Measurements from ENCODE around the gene PSMG3. TPM values are rescaled to one million over a fixed set of nuclear protein-coding genes. Genes with fewer than 3 reads are reported as not detected.

Gene PSMG3
- total and polyA plus RNA-seq, 2 donors (not counting 3 experiments of a cell fraction or from before 2014, with no cell fraction given): 25.5 to 49.7 TPM

GRCh38 chr7:1585142-1585981 lies 15.5 kb upstream of the PSMG3 start:
- Histone ChIP-seq H3K4me3 (replicated peaks in 1 of 3; ENCODE audit: insufficient read depth in 1 of 3, low read depth in 1 of 3, low read length in 3 of 3) (no peak overlapping the region), H3K4me1 (ENCODE audit: control insufficient read depth, extremely low read depth, insufficient read depth, low read length) (no peaks in the 10 kb centered on the region), H3K9ac (replicated peaks; ENCODE audit: extremely low read depth, insufficient read depth, low read length) (no peak overlapping the region), H4K20me1 (replicated peaks; ENCODE audit: control insufficient read depth, extremely low read depth, insufficient read depth, low read length) (no peaks in the 10 kb centered on the region), H3K27me3 (ENCODE audit: control insufficient read depth in 2 of 2, insufficient read depth in 2 of 2, low read length in 2 of 2) (peaks cover 0 to 2% of the 10 kb centered on the region in 2 experiments), H3K79me2 (ENCODE audit: control insufficient read depth, insufficient read depth, low read length) (no peaks in the 10 kb centered on the region), H3K36me3 (ENCODE audit: control insufficient read depth in 2 of 2, extremely low read depth in 1 of 2, insufficient read depth in 2 of 2, low read length in 2 of 2) (no peaks in the 10 kb centered on the region), H3K9me3 (replicated peaks; ENCODE audit: control insufficient read depth, insufficient read depth, low read length) (no peaks in the 10 kb centered on the region), H3K4me2 (ENCODE audit: insufficient read depth, low read length) (no peak overlapping the region), H3K27ac (ENCODE audit: insufficient read depth, low read depth, low read length) (no peak overlapping the region), H3K9me1 (replicated peaks; ENCODE audit: control insufficient read depth, extremely low read depth, insufficient read depth, low read length) (no peaks in the 10 kb centered on the region), H2AFZ (ENCODE audit: low read depth, low read length) (no peak overlapping the region)
- intact Hi-C loops (cut with micrococcal nuclease) (no loop called here), dilution Hi-C loops (cut with MboI; ENCODE audit: extremely low pct_ligation_motif_present, low sequenced_read_pairs) (no loop called here)
- FAIRE-seq (no peak), DNase-seq (ENCODE audit: low read depth, low spot score) (no peak)
- TF ChIP-seq FOS (IDR thresholded peaks at IDR 0.05; ENCODE audit: borderline replicate concordance, insufficient read depth, low read length) (no peak), POLR2AphosphoS5 (IDR thresholded peaks at IDR 0.05; ENCODE audit: insufficient read depth, low read depth, low read length) (no peak), CTCF (IDR thresholded peaks at IDR 0.05; ENCODE audit: extremely low read depth in 1 of 2, insufficient read depth in 1 of 2, low read depth in 1 of 2, low read length in 2 of 2) (no peak), POLR2A (IDR thresholded peaks at IDR 0.05; ENCODE audit: low read depth, low read length) (no peak), MYC (IDR thresholded peaks at IDR 0.05; ENCODE audit: low read depth, low read length) (no peak), MAX (IDR thresholded peaks at IDR 0.05; ENCODE audit: insufficient read depth, insufficient read length) (no peak), EZH2 (IDR thresholded peaks at IDR 0.05; ENCODE audit: borderline replicate concordance, low read depth, low read length, severe bottlenecking) (no peak), GATA2 (IDR thresholded peaks at IDR 0.05; ENCODE audit: insufficient read depth, insufficient read length, low read depth, low read length) (no peak), JUN (IDR thresholded peaks at IDR 0.05; ENCODE audit: borderline replicate concordance, insufficient read depth, insufficient read length, low read depth) (no peak)
- ChIA-PET CTCF (interaction anchor here (1.3 to 1.6 kb wide), 2 partner anchors 9 to 624 kb away, joined by 3 to 5 read pairs; no protein-coding TSS in a partner anchor), POLR2A (no interaction called here)
- BruUV-seq (replicated peaks): no TSS peak
